Activated CD4-positive, alpha-beta T cell treated with anti-CD3 and anti-CD28 coated beads for 1 hour (primary cell): ENCODE measurements around the gene TOX2.

Experiments used
- DNase-seq: peaks from one replicate; pipeline ENCODE4 v3.0.0-alpha.2; 2020

The TOX2 gene

DNA sequence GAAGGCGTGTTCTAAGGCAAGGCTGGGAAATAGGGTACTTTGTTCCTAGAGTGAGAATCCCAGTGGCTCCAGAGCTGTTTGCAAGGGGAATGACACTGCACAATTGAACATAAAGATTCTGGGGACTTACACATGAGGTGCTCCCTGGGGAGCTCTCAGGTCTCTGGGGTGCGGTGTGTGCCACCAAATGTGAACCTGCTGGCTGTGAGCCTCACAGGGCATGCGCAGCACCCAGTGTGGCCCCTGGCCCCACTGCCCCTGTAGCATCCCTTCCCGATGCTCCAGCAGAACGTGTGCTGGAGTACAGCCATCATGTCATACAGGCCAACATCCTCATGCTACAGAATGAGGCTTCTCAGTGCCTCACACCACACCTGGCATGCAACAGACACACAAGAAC, 68.2 kb downstream of the TOX2 start:
- no peak for DNase-seq

DNA sequence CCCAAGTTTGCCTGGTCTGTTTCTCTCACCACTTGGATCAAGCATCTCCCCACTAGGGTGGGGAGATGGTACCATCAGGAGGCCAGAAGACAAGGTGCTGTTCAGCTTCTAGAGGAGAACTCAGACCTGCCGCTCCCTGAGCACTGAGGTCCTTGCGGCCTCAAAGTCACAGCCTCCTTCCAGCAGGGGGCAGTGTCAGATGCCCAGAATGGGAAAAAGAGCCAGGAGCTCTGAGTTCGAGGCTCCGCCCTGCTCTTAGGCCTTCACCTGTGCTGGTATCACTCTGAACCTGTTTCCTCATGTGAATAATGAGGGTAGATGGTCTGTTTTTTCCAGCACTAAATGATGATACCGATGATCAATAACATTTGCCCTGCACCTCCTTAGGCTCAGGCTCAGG, 68.7 kb downstream of the TOX2 start:
- no peak for DNase-seq

DNA sequence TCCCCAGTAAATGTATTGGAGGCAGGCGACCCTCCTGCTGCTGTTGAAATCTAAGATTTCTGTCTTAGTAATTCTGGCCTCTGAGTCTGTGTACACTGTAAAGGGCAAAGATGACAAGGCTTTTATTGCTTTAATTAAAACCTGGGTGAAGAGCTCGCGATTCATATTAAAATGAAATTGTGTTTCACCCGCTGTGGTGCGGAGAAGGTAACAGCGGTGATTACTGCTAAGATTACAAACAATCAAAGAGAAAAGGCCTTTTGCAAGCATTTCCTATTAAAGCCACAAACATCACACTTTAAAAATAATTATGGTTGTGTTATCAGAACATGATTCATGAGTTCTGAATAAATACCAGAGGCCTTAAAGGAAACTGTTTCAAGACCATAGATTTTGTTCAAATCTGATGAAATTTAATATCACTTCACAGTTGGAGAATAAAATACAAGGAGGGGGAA, 69.3 kb downstream of the TOX2 start:
- DNase-seq = no peak

DNA sequence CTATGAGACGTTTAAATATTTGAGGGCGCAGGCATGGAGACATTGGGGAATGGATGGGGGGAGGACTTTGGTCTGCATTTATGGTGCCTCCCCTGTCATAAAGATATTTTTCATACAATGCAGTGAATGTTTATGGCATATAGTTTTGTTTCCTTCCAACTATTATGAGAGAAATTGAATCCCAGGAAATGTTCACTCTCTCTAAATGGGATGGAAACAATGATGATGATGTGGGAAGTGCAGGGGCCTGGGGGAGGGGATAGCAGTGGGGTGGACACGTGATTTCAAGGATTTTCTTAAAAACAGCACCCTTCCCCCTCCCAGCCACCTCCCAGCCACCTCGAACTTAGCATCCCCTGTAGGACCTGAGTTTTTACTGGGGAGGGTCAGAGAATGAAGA, 69.9 kb downstream of the TOX2 start:
- no peak for DNase-seq

DNA sequence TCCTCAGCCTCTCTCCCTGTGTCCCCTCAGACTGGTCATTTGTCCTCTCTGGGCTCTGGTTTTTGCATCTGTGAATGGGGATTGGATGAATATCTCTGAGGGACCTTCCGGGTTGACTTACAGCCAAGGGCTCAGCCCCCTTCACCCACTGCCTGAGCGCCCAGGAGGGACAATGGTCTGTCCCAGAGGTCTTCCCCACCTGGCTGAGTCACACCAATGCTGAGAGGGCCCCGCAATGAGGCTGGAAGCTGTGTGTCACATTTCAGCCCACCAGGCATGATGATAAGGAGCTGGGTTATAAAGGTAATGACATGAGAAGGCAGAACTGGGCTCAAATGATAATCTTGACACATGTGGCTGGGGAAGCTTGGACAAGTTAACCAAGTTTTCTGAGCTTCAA, 70.5 kb downstream of the TOX2 start:
- no peak for DNase-seq

DNA sequence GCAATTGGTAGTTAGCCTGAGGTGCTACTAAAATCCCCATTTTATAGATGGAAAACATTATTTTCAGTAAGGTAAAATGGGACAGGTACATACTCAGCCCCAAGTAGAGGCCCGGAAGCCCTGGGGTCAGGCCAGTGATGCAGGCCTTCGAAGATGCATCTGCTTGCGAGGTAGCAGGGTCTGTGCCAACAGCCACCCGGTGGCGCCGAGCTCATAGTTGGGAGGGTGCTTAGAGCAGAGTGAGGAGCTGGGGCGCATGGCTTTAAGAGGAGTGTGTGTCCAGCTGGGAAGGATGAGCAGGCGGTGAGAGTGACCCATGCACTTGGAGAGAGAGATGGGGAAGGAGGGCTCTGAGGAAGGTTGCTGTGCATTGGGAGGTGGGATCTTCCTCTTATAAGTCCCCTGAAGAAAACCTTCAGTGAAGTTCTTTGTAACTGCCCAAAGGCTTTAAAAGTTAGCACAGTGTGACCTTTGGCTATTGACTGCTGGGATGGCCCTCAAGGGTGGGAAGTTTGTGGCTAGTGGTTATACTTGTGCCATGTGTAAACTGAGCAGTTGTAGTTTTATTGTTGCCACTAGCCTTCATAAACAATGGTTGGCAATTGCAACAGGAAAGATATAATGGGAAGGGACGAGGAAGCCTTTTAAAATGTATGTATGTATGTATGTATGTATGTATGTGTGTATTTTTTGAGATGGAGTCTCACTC, 71.1 kb downstream of the TOX2 start:
- DNase-seq = no peak

DNA sequence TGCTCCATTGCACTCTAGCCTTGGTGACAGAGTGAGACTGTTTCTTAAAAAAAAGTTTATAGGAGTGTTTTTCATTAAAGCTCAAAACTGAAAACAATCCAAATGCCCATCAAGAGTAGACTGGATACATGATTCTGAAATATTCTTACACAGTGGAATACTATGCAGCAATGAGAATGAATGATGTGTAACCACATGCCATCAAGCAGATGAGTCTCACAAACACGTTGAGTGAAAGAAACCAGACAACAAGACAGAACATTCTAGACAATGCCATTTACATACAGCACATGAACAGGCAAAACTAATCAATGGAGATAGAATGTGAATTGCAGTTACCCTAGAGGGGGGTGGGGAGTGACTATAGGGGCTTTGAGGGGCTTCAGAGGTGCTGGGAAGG, 72.4 kb downstream of the TOX2 start:
- DNase-seq = no peak

DNA sequence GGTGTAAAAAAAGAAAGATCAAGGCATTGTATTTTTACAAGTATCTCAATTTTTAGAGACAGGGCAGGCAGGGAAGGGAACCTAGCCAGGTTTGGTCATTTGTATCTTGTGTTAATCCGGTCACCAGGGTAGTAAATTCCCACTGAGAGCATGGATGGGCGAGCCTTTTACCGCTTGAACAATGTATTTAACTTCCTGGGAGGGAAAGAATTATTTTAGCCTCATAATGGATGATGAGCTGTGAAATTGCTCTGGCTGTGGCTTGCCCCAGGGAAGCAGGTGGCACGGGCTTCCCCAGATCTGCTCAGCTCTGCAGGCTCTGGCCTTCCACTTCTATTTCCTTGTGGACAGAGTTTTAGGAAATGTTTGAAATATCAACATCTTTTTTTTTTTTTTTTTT, 72.9 kb downstream of the TOX2 start:
- no peak for DNase-seq

DNA sequence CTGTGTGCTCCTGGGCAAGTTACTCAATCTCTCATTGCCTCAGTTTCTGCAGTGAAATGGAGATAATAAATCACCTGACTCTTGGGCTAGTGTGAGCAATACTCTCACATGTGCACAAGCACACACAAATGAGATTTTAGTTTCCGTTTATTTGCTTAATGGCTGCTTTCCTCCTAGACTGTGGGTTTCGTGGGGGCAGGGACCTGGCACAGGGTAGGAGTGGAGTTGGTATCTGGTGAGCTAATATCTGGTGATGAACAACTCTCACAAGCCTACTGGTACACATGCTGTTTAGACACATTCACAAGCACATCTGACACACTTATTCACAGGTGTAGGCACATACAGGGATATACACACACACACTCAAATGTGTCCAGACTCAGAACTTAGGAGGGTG, 73.8 kb downstream of the TOX2 start:
- no peak for DNase-seq

DNA sequence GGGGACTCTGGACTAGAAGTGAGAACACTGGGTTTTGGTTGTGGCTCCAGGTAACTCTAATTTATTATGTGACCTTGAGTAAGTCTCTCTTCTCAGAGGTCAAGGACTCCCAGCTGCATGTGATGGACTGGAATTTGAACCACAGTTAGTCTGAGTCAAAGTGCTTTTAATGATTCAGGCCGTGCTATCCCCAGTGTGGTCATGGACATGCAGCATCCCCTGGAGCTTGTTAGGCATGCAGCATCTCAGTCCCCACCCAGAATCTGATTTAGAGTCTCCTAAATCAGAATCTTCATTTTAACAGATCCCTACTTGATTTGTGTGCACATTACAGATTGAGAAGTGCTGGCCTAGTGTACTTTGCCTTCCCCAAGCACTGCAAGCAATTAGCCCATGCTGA, 74.2 kb downstream of the TOX2 start:
- no peak for DNase-seq

DNA sequence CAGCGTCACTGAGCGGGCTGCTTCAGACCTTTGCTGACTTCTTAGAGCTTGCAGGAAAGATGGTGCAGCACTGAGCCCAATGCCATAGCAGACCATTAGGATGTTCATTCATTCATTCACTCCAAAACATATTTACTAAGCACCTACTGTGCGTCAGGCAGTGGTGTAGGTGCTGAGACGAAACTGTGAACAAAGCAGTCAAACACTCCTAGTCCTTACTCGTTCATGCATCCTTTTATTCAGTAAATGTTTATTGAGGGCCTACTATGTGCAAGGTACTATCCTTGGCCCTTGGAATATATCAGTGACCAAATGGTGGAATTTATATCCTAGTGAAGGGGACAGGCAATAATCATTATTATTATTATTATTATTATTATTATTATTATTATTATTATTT, 76.6 kb downstream of the TOX2 start:
- DNase-seq = no peak

DNA sequence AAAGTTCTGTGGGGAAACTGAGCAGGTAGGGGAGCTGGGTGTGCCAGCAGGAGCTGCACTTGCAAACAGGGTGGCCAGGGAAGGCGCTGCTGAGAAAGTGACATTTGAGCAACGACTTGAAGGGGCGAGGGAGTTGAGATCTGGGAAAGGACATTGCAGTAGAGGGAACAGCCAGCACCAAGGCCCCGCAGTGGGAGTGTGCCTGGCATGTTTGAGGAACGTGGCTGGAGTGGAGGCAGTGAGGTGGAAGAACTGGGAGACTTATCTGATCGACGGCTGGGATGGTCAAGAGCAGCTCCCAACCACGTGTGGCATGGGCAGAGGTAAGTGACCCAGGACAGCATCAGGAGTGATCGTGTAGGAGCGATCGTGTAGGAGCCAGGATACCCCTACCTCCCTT, 77.3 kb downstream of the TOX2 start:
- no peak for DNase-seq

DNA sequence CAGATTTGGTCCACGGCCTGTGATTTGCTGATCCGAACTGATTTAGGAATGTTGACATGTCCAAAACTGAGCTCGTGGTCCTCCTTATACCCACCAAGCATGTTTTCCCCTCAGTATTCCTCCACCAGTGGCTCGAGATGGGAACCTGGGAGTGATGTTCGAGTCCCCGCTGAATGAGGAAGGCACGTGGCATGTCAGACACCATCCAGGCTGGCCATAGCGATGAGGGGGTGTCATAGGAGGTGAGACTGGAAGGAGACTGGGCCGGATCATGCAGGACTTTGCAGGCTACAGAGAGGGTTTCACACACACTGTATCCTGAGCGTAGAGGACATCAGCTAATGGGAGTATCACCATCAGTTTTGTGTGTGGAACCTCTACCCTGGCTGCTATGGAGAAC, 78.2 kb downstream of the TOX2 start:
- DNase-seq = no peak

DNA sequence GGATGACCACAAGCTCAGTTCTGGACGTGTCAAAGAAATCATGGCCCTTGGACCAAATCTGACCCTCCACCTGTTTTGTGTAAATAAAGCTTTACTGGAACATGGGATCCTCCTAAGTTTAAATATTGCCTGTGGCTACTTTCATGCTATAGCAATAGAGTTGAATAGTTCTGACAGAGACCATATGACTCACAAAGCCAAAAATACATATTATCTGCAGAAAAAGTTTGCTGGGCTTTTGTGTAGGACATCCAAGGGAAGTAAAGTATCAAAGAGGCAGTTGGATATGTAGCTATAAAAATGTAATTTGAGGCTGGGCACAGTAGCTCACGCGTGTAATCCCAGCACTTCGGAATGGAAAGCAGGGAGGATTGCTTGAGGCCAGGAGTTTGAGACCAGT, 78.9 kb downstream of the TOX2 start:
- DNase-seq = no peak

DNA sequence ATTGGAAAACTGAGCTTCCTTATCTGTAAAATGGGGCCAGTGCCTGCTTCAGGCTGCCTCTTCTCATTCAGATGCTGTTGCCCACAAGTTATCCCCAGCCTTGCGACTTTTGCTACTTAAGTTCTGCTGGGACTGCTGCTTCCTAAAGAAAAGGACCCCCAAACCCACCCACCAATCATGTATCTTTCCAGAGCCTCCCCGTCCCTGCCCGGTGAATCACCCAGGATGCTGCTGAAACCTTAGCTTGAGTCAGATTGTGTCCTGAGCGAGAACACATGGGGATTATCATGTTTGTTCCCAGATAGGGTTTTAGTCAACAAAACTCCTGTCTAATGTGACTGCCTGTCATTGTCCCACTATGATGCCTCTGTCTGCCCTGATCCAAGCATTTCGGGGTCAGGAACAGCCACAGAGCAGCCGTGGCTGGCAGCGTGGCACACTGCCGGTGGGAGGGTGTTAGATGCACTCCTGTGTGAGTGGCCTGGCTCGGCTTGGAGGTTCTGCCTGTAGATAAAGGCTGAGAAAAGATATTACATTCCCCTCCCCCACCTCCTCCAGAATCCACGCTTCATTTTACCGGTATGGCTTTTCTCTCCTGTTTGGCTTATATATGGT, 79.9 kb downstream of the TOX2 start:
- no peak for DNase-seq

DNA sequence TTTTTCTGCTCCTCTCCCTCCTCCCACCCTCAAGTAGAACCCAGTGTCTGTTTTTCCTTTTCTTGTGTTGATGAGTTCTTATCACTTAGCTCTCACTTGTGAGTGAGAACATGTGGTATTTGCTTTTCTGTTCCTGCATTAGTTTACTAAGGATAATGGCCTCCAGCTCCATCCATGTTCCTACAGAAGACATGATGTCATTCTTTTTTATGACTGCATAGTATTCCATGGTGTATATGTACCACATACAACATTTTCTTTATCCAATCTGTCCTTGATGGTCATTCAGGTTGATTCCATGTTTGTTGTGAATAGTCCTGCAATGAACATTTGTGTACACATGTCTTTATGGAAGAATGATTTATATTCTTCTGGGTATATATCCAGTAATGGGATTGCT, 81.0 kb downstream of the TOX2 start:
- DNase-seq = no peak

DNA sequence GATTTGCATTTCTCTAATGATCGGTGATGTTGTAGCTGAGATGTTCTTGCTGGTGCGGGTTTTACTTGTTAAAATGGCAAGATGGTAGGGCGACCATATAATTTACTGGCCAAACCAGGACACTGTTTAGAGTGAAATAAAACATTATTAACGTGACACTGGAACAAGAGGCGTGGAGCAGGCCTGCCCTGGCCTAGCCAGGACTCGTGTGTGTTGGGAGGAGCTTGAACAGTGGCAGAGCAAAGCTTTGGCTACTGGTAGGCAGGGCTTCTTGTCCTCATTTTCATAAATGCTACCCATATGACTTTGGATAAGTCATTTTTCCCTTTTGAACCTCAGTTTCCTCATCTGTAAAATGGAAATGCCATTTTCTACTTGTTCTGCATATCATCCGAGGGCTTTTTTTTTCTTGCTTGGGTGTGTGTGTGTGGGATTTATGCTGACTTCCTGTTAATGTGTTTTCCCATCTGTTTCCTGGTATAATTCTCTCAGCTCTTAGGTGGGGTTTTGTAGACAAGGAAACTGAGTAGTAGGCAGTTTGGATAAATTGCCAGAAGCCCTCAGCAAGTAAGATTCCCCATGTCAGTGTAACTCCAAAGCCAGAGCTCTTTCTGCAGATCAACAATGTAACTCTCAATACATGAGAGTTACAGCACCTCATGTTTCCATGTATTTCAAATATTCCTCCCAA, 81.7 kb downstream of the TOX2 start:
- DNase-seq = no peak

DNA sequence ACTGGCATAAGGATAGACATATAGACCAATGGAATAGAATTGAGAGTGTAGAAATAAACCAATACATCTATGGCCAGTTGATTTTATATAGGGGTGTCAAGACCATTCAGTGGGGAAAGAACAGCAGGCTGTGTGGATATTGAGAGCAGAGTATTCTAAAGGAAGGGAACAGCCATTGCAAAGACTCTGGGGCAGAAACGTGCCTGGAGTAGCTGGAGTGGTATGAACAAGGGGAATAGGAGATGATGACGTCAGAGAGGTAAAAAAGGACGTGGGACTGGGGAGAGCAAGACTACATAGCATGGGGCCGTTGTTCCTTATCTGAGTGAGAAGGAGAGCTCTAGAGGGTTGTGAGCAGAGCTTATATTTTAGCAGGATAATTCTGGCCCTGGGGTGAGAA, 85.2 kb downstream of the TOX2 start:
- DNase-seq = no peak

DNA sequence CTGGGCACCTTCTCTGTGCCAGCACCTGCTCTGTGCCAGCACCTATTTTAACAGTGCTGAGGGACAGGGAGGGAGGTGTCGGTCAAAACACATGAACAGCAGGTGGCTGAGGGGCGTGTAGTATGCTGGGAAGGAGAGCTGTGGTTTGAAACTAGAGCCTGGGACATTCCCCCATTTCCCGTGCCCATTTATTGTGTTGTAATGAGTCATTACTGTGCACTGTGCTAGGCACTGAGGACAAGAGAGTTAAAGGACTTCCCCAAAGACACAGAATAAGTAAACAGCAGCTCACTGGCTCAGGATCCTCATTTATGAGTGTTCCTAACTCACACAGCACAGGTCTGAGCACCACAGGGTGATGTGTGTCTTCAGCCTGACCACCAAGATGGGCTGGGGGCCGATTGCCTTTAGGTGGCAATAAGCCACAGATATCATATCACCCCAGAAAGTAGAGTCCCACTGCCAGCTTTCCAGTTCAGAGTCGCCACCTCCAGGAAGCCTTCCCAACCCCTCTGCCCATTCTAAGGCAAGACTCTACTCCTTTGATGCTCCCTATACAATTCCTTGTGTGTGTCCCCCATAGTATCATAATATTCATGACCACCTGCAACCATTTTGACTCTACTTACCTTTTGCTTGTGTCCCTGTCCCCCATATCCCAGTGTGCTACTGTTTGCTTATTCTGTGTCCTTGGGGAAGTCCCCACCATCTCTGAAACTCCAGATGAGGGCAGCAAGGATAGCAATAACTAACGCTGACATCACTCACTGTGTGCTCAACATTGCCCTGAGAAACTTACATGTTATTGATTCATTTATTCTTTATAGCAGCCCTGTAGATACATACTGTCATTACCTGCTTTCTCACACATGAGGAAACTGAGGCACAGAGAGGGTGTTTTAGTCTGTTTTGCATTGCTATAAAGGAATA, 87.3 kb downstream of the TOX2 start:
- no peak for DNase-seq

DNA sequence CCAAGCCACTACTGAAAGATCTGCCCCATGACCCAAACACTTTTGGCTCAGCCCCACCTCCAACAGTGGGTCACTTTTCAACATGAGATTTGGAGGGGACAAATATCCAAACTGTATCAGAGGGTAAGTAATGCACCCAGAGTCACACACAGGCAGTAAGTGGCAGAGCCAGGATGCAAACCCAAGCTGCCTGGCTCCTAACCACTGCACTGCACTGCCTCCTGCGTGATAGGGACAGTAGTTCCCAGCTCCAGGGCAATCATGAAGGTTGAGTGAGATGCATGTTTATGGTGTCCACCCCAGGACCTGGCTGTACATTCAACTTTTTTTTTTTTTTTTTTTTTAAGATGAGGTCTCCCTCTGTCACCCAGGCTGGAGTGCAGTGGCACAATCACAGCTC, 88.2 kb downstream of the TOX2 start:
- DNase-seq = no peak

DNA sequence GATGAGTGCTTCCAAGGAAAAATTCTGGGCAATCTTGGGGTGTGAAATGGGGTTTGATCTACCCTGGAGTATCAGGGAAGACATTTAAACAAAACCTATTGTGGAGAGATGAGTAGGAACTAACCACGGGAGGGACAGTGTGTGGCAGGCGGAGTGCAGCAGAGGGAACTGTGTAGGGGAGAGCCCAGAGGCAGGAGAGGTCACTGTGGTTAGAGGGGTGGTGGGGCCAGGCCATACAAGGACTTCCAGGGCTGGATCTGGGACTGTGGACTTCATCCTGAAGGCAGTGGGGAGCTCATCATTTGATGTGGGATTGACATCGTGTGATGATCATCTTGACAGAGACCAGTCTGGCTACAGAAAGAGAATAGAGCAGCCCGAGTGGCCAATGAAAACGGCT, 89.0 kb downstream of the TOX2 start:
- DNase-seq = no peak

DNA sequence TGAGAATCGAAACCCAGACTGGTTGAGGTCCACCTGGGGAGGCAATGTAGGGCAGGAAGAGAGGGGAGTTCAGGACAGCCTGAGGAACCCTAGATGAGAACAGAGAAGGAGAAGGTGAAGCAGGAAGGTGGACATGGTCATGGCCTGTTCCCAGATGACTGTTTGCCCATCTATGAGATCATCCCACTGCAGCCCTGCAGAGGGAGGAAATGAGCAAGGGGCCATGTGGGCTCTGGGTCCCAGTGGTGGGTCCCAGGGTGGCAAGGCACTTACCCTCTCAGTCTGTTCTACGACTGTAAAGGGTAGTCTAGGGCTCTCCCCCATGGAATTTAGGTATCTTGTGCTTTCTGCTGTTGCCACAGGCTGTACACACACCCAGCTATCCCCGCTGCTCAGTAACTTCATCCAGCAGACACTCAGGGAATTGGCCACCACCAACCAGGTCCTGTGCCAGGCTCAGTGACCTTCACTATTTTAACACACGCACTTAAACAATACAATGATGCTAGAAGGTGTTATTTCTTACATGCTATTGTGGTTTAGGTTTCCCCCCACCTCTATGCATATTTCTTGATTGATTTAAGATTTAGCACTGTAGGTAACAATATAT, 89.8 kb downstream of the TOX2 start:
- DNase-seq = no peak

DNA sequence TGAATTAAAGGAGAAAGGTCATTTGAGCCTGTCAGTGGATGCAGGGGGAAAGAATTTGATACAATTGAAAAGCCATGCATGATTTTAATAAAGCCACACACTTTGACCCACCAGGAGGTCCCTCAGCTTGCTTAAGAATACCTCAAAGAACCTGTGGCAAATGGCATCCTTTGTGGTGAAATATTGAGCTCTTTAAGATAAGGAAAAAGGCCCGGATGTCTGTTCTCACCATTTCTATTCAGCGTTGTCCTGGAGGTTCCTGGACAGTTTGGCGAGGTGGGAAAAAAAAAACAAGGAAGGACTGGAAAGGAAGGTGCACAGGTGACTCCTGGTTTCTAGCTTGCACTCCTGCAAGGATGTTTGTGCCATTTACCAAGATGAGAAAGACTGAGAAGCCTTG, 91.0 kb downstream of the TOX2 start:
- no peak for DNase-seq
